HG03571 (cell line): Measurements from ENCODE around the gene POP7.
"Not testable (repeated sequence)": the region's sequence is repeated elsewhere in the genome, so short reads cannot be mapped to it uniquely, and the experiment has no call there.

Experiments used
- ATAC-seq: cut with Tn5 transposase; IDR thresholded peaks from one replicate; pipeline ENCODE4 v1.9.1; 2021; ENCODE audit not compliant: unreplicated experiment

The POP7 gene

DNA sequence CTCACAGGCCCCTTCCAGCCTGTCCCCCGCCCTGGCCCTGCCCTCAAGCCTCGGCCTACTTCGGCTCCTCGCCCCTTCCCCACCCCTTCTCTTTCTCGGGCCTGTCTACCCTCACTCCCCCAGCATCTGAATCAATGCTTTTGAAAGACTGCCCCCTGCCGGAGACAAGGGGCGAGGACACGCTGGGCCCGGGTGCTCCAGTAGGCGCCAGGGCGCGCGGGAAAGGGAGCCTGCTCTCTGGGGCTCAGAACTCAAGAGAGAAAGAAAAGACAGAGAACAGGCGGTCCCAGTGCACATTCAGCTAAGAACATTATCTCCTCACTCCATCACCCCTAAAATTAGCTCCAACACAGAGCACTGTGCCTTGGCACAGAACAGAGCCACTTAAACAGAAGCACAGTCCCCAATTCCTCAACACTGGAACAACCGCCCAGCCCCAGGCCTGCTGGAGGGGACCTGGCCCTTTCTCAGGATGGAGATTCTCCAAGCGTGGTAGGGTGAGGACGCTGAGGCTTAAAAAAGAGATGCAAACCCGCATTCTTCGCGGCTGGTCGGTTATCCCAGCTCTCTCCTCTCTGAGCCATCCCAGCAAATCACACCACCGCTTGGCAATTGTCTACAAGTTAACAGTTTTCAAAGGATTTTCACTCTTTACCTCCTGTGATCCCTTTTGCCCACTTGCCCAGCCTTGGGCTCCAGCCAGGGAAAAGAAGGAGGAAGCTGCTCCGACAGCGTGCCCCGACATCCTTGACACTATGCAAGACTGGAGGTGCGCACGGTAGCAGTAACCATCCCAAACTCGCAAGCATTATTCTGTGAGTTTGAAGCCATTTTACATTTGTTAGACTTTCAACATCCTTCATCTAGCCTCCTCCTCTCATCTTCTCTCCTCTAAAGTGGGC, 14.0 kb upstream of the POP7 start:
- no peak for ATAC-seq

DNA sequence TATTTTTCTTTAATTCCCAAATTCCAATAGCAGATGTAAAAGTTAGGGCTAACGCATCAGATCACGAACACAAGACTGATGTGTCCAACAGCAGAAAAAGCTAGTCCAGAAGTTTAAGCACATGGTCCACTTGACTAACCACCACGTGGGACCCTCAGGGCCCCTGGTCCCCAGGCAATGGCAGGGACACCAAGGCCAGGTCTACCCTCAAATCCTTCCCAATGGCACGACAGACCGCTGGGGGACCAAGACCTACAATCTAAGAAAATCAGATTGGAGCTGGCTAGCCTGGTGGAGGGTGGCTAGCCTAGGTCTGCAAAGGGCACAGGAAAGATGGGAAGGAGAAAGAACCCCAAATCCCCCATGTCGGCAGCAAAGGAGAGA, 13.4 kb upstream of the POP7 start:
- ATAC-seq = no peak

DNA sequence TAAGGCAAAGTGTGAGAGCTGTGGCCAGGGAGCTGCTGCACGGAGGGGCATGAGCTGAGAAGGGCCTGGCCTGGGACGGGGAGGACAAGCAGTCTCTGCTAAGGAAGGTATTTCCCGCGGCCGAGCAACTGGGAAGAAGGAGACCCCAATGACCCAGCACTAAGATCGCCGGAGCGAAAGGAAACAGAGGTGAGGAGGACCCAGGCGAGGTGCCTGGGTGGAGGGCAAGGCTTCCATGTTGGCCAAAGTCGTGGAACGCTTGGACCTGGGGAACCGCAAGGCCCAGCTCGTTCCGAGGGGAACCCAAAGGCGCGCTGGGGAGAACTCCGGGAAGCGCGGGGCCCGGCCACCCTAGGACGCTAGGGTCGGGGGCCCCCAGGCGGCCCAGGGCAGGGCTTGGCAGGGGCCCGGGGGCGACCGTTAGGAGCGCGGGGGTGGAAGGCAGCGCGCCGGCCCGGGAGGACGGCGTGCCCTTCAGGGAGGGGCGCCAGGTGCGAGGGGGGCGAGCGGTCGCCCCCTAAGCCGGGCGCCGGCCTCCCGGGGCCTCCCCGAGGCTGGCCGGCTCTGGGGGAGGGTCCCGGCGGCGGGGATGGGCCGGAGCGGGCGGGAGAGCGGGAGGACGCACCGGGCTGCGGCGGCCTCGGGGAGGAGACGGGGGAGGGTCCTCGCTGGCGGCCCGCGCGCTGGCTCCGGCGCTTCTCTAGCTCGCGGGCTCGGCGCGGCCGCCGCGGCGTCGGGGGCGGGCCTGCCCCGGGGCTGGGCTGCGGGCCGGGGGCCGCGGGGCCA, 12.4 kb upstream of the POP7 start:
- peak; percentile 16 for ATAC-seq

DNA sequence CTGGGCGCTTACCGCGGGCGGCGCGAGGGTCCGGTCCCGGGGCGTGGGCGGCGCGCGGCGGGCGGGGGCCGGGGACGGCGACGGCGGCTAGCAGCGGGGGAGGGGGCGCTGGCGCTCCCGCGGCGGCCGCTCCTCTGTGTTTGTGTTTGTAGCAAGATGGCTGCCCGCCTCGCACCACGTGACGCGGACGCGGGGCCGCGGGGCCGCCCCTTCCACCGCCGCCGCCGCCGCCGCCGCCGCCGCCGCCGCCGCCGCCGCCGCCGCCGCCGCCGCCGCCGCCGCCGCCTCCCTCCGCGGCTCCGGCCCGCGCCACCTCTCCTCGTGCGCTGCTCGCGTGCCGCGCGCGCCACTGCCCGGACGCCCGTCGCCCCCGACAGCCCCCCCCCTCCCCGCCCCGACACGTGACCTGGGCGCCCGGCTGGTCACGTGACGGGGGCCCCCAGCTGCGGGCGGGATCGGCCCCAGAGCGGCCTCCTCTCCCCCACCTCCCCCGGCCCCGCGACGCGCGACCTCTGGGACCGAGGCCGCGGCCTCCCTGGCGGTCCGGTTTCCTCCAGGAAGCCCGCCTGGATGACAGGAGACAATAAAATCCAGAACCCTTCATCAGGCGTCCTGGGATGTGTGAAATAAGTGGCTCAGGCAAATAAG, 11.7 kb upstream of the POP7 start, which contains the start of gene GIGYF1:
Gene GIGYF1, minus strand, starts transcription at position 153 of the 648 bp plus-strand sequence. CDS start 6,012 bp downstream, outside the sequence.
- ATAC-seq = peak; percentile 36

DNA sequence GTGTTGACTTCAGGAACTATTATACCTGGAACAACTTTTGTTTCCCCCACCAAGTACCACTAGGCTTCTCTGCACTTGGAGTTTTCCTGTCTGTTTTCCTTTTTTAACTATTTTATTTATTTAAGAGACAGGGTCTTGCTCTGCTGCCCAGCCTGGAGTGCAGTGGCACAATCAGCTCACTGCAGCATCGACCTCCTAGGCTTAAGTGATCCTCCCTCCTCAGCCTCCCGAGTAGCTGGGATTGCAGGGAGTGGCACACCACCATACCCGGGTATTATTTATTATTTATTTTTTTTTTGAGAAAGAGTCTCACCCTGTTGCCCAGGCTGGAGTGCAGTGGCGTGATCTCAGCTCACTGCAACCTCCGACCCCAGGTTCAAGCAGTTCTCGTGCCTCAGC, 9.8 kb upstream of the POP7 start:
- ATAC-seq = no peak

DNA sequence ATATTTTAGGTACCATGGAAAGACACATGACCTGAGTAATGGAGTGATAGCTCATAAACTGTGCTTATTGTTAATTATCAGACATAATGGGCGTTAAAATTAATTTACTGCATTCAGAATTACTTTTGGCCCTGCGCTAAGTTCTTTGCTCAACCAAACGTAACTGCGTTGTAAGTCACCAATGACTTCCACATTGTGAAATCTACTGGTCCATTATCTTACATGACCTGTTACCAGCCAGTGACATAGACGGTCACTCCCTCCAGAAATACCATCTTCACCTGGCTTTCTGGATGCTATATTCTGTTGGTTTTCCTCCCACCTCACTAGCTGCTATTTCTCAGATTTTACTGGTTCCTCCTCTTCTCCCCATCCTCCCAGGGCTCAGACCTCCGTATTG, 6.9 kb upstream of the POP7 start:
- ATAC-seq = no peak

DNA sequence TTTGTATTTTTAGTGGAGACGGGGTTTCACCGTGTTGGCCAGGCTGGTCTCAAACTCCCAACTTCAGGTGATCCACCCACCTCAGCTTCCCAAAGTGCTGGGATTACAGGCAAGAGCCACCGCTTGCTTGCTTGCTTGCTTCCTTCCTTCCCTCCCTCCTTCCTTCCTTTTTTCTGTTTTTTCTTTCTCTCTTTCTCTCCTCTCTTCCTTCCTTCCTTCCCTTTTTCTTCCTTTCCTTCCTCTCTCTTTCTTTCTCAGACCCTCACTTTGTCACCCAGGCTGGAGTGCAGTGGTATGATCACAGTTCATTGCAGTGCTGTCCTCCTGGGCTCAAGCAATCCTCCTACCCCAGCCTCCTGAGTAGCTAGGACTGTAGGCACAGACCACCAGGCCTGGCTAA, 4.8 kb upstream of the POP7 start:
- not testable (repeated sequence) for ATAC-seq

DNA sequence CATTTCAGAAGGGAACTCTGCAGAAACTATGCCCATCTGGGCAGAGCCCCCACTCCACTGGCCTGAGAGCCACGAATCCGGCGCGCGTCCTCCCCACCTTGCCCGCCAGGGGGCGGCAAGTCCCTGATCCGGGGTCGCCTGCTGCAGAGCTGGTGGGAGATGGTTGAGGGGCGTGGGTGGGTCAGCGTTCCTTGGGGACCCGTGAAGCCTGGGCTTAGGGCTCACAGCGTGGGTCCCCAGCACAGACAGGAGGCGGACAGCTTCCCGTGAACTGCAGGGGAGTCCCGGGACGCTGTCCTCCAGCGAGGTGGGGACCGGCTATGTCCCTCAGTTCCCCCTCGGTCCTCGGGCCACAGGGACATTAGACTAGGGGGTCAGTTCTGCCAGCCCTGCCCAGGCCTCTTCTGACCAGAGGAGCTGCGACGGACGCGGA, 585 bp upstream of the POP7 start:
- ATAC-seq = peak; percentile 63

DNA sequence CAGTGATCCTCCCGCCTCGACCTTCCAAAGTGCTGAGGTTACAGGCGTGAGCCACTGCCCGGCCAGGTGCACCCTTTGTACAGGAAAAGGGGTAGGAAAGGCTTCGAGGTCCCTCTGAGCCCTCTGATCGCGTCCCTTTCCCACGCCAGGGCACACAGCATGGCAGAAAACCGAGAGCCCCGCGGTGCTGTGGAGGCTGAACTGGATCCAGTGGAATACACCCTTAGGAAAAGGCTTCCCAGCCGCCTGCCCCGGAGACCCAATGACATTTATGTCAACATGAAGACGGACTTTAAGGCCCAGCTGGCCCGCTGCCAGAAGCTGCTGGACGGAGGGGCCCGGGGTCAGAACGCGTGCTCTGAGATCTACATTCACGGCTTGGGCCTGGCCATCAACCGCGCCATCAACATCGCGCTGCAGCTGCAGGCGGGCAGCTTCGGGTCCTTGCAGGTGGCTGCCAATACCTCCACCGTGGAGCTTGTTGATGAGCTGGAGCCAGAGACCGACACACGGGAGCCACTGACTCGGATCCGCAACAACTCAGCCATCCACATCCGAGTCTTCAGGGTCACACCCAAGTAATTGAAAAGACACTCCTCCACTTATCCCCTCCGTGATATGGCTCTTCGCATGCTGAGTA, 871 bp downstream of the POP7 start:
- no peak for ATAC-seq

DNA sequence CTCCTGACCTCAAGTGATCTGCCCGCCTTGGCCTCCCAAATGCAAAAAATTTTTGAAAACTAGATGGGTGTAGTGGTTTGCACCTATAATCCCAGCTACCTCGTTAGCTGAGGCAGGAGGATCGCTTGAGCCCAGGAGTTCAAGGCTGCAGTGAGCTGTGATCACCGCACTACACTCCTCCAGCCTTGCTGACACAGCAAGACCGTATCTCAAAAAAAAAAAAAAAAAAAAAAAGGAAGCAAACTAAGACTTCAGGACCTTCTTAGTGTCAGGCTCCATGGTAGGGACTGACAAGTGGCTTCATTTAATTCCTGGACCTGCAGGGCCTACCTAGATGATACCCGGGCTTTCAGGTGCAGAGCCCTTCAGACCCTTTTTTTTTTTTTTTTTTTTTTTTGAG, 2.5 kb downstream of the POP7 start:
- no peak for ATAC-seq

DNA sequence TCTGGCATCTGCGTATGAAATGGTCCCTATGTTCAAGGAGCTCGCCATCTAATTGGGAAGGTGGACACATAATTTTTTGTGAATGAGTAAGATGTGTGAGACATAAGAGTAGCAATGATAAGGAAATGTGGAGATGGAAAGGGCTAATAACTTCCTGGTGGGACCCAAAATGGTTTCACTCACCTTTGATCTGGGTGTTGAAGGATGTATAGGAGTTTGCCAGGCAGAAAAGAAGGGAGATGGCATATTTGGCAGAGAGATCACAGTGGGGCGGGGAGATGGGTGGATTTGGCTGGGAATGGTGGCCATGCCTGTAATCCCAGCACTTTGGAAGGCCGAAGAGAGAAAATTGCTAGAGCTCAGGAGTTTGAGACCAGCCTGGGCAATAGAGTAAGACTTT, 4.5 kb downstream of the POP7 start:
- ATAC-seq = no peak

DNA sequence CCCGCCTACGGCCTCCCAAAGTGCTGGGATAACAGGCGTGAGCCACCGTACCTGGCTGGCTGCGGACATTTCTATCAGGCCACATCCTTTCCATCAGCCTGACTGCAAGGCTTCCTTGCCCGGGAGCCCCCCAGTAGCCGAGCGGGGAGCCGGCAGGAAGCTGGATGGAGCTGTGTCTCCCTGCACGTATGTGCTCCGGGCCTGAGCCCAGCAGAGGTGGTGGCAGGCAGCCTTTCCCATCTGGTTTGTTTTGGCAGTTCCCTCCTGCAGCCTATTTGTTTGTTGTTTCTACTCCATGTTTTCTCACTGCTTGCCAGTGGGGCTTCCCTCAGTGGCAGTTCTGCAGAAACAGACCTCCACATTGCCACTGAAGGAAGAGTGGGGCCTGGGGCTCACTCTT, 5.4 kb downstream of the POP7 start:
- ATAC-seq = no peak

DNA sequence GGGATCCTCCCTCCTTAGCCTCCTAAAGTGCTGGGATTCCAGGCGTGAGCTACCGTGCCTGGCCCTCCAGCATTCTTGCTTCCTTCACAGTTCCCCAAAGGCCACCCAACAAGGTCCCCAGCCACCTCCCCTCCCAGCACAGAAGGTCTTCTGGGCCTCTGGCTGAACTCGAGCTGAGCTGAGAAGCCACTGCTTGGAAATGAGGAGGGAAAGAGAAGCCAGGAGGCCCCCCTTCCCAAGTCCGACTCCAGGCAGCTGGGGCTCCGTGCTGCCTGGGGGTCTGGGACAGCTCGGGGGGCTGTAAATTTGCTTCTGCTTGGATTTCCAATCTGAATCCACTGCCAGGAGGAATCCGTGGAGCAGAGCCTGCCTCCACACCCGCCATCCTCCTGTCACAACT, 8.8 kb downstream of the POP7 start:
- ATAC-seq = no peak

DNA sequence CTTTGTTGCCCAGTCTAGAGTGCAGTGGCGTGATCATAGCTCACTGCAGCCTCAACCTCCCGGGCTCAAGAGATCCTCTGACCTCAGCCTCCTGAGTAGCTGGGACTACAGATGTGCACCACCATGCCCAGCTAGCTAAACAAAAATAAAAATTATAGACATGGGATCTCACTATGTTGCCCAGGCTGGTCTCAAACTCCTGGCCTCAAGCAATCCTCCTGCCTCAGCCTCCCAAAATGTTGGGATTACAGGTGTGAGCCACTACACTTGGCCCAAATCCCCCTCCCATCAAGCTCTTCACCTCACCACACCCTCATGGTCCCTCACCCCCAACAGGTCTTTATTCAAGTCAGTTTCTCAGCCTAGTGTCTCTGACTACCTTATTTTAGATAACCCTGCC, 11.2 kb downstream of the POP7 start:
- not testable (repeated sequence) for ATAC-seq

DNA sequence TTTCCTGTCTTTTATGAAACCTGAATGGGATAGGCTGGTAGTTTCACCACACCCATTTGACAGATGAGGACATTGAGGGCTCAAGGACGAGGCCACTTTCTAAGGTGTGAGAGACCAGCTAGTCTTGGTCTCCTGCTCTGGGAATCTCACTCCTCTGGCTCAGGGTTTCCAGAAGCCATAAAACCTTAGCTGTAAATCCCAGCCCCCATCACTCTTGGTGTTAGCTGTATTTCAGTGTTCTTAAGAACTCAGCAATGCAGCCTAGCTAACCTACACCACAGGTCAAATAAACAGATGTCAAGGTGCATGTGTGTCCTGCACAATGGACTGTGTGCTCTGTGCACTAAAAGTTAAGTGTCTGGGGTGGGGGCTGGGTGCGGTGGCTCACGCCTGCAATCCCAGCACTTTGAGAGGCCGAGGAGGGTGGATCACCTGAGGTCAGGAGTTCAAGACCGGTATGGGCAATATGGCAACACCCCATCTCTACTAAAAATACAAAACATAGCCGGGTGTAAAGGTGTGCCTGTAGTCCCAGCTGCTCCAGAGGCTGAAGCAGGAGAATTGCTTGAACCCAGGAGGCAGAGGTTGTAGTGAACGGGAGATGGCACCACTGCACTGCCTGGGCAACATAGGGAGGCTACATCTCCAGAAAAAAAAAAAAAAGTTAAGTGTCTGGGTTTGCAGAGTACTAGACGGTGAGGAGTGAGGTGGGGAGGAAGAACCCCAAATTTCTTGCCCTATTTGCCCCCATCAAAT, 13.8 kb downstream of the POP7 start:
- ATAC-seq = no peak

DNA sequence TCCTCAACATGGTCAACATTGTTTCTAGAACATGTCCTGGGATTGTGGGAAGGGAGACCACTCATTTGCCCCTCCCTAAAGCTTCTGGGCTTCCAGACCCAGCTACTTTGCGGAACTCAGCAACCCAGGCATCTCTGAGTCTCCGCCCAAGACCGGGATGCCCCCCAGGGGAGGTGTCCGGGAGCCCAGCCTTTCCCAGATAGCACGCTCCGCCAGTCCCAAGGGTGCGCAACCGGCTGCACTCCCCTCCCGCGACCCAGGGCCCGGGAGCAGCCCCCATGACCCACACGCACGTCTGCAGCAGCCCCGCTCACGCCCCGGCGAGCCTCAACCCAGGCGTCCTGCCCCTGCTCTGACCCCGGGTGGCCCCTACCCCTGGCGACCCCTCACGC, 14.4 kb downstream of the POP7 start, which contains the start of gene EPO:
Gene EPO, plus strand, starts transcription at position 190 of the 392 bp plus-strand sequence. CDS start 513 bp downstream, outside the sequence.
- no peak for ATAC-seq

DNA sequence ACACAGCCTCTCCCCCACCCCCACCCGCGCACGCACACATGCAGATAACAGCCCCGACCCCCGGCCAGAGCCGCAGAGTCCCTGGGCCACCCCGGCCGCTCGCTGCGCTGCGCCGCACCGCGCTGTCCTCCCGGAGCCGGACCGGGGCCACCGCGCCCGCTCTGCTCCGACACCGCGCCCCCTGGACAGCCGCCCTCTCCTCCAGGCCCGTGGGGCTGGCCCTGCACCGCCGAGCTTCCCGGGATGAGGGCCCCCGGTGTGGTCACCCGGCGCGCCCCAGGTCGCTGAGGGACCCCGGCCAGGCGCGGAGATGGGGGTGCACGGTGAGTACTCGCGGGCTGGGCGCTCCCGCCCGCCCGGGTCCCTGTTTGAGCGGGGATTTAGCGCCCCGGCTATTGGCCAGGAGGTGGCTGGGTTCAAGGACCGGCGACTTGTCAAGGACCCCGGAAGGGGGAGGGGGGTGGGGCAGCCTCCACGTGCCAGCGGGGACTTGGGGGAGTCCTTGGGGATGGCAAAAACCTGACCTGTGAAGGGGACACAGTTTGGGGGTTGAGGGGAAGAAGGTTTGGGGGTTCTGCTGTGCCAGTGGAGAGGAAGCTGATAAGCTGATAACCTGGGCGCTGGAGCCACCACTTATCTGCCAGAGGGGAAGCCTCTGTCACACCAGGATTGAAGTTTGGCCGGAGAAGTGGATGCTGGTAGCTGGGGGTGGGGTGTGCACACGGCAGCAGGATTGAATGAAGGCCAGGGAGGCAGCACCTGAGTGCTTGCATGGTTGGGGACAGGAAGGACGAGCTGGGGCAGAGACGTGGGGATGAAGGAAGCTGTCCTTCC, 15.0 kb downstream of the POP7 start:
- no peak for ATAC-seq

DNA sequence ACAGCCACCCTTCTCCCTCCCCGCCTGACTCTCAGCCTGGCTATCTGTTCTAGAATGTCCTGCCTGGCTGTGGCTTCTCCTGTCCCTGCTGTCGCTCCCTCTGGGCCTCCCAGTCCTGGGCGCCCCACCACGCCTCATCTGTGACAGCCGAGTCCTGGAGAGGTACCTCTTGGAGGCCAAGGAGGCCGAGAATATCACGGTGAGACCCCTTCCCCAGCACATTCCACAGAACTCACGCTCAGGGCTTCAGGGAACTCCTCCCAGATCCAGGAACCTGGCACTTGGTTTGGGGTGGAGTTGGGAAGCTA, 15.5 kb downstream of the POP7 start:
- ATAC-seq = no peak

DNA sequence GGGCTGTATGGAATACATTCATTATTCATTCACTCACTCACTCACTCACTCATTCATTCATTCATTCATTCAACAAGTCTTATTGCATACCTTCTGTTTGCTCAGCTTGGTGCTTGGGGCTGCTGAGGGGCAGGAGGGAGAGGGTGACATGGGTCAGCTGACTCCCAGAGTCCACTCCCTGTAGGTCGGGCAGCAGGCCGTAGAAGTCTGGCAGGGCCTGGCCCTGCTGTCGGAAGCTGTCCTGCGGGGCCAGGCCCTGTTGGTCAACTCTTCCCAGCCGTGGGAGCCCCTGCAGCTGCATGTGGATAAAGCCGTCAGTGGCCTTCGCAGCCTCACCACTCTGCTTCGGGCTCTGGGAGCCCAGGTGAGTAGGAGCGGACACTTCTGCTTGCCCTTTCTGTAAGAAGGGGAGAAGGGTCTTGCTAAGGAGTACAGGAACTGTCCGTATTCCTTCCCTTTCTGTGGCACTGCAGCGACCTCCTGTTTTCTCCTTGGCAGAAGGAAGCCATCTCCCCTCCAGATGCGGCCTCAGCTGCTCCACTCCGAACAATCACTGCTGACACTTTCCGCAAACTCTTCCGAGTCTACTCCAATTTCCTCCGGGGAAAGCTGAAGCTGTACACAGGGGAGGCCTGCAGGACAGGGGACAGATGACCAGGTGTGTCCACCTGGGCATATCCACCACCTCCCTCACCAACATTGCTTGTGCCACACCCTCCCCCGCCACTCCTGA, 16.7 kb downstream of the POP7 start:
- ATAC-seq = no peak
